NCI-H1417 (cell line): ENCODE results near the gene GLT1D1.
"Not testable (repeated sequence)": the region's sequence is repeated elsewhere in the genome, so short reads cannot be mapped to it uniquely, and the experiment has no call there.

Experiments
- DNase-seq, 3 experiments: peaks; one replicate each; lab custom pipeline; 2025; lab: John Stamatoyannopoulos, UW

Gene GLT1D1

DNA sequence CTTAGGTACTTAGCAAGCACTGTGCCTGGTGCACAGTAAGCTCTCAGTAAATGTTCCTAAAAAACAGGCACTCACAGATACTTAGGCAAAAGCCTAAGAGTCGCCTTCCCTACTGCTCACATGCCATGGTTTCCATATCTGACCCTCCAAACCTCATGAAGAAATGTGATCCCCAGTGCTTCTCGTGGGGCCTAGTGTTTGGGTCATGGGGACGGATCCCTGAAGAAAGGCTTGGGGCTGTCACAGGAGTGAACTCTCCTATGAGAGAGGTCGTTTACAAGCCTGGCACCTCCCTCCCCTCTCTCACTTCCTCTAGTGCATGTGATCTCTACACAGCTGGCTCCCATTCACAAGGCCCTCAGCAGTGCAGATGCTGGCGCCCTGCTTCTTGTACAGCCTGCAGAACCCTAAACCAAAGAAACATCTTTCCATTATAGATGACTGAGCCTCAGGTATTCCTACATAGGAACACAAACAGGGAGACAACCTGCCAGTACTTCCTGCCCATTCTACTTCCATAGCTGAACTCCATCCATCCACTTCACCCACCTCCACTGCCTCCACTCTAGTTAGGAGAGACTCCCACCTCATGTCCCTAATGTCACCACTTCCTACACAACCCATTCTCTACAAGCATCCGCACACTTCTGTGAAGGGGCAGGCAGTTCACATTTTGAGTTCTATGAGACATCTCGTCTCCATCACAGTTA is 32.4 kb upstream of the GLT1D1 start:
- DNase-seq: no peak

DNA sequence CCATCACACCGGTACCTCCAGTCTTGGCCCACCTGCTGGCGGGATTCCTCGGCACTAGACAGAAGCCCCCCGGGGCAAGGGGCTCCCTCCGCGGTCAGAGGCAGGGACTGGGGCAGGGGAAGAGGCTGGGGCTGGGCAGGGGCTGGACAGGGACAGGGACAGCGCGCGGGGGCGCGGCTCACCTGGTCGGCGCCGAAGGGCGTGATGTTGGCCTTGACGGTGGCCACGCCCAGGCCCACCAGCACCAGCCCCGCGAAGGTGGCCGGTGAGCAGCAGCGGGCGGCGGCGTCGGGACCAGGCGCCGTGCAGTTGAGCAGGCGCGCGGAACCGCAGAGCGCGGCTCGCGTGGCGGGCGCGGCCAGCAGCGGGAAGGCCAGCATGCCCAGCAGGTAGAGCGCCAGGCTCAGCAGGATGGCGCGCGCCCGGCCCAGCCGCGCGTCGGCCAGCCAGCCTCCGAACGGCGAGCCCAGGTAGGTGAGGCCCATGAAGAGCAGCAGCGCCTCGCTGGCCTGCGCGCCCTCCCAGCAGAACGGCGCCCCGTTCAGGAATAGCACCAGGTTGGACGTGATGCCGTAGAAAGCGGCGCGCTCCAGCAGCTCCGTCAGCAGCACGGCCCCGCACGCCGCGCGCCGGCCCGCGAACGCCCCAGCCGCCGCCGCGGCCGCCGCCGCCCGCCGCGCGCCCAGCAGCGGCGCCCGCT is 29.9 kb upstream of the GLT1D1 start:
- peak; percentile 62 to 86 (median 83) for DNase-seq

DNA sequence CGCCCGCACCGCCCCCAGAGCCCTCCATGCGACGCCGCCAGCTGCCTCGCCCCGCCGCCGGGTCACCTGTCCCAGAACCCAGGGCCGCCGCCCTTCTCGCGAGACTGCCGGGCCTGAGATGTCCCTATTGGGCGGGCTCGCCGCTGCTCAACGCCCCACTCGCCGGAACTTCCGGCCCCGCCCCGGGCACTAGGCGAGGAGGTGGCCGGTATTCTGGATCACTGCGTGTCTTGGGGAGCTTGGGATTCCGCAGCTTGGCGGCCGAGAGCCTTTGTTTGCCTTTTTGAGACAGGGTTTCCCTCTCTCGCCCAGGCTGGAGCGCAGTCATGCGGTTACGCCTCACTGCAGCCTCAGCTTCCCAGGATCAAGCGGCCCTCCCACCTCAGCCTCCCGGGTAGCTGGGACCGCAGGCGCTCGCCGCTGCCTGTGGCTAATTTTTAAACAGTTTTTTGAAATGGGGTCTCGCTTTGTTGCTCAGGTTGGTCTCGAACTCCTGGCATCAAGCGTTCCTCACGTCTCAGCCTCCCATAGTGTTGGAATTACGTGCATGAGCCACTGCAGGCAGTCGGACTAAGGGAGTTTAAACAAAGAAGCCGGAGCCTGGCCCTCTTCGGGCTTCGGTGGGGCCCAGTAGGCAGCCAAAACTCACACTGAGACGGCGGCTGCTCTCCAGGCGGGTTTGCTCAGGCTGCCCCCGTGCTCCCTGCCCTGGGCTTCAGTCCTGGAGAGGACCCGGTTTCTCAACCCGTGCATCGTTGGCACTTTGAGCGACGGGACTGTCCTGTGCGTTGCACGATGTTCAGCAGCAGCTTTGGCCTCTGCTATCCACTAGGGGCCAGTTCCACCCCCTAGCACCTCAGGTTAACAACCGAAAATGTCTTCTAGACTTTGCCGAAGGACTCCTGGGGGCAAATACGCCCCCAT is 29.1 kb upstream of the GLT1D1 start, which contains the start of gene SLC15A4:
Gene SLC15A4 (minus strand): TSS at position 43 of the 924 bp plus-strand sequence. CDS start 15 bp downstream, at position 28.
- DNase-seq: peak; percentile 96 to 97 (median 97)

DNA sequence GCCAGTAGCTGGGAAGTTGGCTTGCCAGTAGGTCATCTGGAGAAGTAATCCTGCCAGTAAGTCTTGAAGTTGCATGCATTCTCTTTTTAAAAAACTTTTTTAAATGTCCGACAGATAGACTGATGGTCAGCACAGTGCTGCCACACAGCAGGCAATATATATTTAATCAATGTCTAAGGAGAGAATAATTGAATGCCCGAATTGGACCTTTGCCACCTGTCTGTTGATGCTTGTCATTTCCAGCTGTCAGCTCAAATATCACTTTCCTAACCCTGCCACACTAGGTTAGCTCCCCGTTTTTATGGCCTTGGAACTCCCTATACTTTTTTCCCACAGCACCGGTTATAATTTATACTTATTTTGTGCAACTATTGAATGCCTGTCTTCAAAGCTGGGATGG is 27.4 kb upstream of the GLT1D1 start:
- peak in 2 of 3 experiments; percentile 12 to 57 for DNase-seq

DNA sequence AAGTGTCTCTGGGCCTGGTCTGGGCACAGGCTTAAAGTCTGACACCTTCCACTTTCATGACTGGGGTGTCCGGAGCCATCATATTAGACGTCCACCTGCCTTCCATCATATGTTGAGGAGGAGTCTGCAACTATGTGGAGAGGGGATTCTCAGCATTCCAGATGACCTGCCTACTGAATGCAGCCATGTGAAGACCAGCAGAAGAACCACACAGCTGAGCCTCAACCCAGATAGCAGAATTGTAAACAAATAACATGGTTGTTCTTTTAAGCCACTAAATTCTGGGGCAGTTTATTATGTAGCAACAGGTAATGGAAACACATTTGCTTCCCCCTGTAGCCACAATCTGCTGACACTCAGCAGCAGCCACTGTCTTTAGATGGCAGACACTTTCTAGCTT is 25.6 kb upstream of the GLT1D1 start:
- DNase-seq: no peak

DNA sequence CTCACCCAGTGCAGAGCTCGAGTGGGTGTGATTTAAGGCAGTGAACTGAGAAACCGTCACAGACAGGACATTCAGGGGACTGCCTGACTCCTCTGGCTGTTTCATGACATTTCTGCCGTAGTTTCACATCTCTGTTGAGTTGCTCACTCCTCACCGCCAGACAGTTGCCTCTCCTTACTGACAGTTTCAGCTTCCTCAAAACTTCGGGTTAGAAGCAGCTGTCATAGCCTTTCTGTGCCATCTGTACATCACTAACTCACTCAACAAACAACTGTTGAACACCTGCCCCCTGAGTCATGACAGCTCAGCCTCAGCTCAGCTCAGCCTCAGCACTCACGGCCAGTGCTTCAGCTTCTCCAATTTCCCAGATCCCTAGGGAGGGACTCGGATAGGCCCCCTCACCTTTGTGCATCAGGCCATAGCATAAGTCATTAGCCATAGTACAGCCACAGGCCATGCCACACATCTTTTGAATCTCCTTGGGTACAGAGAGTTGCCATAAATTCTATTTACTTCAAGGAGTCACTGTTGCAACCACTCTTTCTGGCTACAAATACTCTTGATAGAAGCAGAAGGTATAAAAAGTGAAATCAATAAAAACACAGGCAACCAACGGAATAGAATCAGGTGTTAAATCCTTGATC is 23.3 kb upstream of the GLT1D1 start:
- DNase-seq: no peak

DNA sequence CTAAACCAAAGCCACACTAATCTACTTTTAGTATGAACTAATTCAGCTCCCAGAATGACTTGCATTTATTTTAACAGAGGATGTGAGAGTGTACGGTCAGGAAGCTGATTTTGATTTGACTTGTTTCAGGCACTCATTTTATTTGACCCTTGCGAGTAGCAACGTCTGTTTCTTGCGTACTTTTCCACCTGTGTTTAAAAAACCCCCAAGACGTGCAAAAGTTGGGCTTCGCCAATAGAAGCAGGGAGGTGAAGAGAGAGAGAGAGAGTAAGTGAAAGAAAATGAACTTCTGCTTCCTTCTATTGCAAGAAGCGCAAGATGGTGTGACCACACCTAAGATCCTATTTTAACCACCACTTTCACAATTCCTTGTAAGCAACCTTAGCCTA is 22.8 kb upstream of the GLT1D1 start:
- DNase-seq: no peak

DNA sequence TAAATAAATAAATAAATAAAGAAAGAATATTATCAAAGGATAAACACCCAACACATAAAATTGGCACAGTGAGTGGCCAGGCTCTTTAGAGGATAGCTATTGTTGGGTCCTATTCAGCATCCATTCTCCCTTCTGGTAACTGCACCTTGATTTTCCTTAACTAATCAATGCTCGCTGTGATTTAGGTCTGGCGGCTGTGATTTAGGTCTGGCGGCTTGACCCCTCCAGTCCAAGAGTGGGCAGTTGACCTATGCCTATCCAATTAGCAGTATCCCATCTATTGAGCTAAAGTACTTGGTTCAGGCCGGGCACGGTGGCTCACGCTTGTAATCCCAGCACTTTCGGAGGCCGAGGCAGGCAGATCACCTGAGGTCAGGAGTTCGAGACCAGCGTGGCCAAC is 19.9 kb upstream of the GLT1D1 start:
- DNase-seq: no peak

DNA sequence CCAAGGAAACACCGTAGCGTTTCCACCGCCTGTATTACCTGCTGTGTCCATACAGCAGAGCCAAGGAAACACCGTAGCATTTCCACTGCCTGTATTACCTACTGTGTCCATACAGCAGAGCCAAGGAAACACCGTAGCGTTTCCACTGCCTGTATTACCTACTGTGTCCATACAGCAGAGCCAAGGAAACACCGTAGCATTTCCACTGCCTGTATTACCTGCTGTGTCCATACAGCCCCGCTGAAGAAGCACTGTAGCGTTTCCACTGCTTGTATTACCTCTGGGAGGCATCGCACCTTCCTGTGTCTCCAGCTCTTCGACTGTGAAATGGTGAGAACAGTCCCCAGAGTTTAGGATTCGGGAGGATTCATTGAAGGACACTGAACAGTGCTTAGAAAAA is 13.4 kb upstream of the GLT1D1 start:
- DNase-seq: not testable (repeated sequence)

DNA sequence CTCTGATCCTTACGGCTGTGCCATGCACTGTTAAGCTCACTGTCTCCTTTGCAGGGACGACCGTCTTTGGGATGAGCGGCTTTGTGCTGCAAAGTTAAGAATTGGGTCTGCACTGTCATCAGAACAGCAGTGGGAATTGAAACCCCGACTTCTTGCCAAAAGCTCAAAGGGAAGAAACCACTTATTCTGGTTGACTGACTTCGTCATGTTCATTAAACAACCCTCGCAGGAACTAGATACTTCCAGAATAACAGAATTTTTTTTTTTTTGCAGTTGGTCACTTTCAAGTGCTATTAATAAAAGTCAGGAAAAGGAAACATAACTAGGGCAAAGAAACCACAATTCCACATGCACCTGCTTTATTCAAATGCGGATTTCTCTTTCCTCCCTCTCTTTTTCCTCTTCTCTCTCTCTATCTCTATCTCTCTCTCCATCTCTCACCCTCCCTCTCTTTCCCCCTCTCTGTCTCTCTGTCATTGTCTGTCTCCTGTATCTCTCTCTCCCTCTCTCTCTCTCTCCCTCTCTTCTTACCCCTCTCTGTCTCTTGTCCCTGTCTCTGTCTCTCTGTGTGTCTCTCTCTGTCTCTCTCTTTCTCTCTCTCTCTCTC is 12.3 kb upstream of the GLT1D1 start:
- DNase-seq: peak in 1 of 3 experiments; percentile 21

DNA sequence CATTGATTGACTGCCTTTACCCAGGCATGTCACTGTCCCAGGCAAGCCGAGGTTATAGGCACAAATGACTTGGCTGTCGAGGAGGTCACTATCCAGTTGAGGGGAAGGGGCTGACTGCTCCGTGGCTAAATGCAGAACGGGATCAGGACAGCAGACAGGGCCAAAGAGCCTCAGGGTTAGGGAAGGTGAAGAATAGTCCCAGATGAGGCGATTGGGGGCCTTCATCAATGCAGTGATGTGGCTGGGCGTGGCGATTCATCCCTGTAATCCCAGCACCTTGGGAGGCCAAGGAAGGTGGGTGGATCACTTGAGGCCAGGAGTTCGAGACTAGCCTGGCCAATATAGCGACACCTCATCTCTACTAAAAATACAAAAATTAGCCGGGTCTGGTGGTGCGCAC is 10.7 kb upstream of the GLT1D1 start:
- no peak for DNase-seq

DNA sequence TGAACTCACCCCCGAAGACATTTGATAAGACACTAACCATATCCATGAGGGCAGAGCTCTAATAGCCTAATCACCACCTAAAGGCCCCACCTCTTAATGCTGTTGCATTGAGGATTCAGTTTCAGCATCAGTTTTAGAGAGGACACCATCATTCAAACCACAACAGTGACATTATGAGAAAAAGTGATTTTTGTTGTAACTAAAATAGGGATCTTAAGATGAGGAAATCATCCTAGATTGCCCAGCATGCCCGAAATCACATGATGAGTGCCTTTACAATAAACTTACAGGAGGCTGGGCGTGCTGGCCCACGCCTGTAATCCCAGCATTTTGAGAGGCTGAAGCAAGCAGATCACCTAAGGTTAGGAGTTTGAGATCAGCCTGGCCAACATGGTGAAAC is 9.7 kb upstream of the GLT1D1 start:
- no peak for DNase-seq

DNA sequence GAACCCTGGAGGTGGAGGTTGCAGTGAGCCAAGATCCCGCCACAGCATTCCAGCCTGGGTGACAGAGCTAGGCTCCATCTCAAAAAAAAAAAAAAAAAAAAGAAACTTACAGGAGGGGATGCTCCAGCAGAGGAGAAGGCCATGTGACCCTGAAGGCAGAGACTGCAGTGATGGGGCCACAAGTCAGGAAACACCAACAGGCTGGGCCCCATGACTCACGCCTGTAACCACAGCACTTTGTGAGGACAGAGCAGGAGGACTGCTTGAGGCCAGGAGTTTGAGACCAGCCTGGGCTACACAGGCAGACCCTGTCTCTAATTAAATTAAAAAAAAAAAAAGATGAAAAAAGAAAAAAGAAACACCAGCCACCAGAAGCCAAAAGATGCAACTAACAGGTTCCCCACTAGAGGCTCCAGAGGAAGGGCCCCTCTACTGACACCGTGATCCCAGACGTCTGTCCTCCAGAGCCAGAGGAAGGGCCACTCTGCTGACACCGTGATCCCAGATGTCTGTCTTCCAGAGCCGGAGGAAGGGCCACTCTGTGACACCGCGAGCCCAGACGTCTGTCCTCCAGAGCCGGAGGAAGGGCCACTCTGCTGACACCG is 9.1 kb upstream of the GLT1D1 start:
- no peak for DNase-seq

DNA sequence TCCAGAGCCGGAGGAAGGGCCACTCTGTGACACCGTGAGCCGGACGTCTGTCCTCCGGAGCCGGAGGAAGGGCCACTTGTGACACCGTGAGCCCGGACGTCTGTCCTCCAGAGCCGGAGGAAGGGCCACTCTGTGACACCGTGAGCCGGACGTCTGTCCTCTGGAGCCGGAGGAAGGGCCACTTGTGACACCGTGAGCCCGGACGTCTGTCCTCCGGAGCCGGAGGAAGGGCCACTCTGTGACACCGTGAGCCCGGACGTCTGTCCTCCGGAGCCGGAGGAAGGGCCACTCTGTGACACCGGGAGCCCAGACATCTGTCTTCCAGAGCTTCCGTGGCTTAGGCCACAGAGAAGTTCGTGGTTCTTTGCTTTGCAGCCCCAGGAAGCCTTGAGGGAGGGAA is 6.6 kb upstream of the GLT1D1 start:
- not testable (repeated sequence) for DNase-seq

DNA sequence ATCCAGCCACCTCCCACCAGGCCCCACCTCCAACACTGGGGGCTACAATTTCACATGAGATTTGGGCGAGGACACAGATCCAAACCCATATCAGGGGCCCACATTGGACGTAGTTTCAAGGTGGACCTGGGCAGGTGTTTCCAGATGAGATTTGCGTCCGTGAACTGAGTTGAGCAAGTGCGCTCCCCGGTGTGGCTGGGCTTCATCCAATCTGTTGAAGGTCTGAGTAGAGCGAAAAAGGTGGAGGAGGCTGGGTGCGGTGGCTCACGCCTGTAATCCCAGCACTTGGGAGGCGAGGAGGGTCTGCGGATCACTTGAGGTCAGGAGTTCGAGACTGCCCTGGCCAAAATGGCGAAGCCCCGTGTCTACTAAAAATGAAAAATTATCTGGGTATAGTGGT is 4.9 kb upstream of the GLT1D1 start:
- no peak for DNase-seq

DNA sequence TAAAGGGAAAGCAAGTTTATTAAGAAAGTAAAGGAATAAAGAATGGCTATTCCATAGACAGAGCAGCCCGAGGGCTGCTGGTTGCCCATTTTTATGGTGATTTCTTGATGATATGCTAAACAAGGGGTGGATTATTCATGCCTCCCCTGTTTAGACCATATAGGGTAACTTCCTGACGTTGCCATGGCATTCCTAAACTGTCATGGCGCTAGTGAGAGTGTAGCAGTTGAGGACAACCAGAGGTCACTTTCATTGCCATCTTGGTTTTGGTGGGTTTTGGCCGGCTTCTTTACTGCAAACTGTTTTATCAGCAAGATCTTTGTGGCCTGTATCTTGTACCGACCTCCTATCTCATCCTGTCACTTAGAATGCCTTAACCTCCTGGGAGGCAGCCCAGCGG is 3.5 kb upstream of the GLT1D1 start:
- DNase-seq: not testable (repeated sequence)

DNA sequence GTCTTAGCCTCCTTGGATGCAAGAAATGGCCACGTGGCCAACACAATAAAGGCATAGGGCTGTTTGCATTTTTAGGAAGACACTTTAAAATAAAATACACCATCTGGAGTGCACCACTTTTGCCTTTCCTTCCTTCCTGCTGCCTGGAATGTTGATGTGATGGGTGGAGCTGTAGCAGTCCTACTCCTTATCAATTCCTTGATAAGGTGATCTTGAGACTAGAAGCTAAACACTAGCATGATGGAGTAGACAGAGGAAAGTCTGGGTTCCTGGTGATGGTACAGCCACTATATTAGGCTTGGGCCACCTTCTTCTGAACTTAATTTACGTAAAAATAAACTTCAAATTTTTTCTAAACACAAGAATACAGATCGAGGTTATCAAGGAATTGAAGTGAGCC is 2.9 kb upstream of the GLT1D1 start:
- DNase-seq: no peak

DNA sequence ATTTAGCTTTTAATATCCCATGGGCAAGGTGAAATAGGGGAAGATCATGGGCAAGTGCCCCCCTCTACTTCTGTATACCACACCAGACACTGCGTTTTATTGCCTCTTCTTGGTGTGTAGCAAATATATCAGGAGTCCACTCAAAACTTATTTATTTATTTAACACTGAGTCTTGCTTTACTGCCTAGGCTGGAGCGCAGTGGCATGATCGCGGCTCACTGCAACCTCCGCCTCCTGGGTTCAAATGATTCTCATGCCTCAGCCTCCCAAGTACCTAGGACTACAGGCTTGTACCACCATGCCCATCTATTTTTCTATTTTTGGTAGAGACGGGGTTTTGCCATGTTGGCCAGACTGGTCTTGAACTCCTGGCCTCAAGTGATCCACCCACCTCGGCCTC is 1.8 kb upstream of the GLT1D1 start:
- not testable (repeated sequence) for DNase-seq

DNA sequence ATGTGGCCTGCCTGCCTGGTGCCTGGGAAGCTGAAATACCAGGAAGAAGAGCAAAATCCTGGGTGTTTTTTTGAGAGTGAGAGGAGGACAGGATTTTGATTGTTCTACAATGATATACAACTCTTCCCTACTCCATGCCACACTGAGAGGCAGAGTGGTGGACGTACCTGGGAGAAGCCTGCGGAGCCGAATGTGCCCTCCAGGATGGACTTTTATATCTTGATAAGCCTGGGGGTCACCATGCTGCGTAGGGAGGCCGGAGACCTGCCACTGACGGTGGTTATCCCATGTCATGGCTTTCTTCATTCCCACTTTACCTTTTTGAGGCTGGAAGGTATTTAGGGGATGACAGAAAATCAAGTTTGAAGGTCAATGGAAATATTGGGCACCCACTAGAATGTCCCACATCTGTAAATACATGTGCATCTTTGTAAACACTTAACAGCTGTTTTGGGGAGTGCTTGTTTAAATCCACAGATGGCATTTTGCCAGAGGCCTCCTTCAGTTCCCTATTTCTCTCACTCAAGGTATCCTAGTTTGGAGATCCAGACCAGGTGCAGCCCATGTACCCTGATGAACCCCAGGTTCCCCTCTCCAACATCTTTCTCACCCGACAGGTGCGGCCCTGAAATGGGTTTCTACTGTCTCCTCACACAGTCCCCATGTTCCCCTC is 1.1 kb upstream of the GLT1D1 start:
- DNase-seq: no peak

DNA sequence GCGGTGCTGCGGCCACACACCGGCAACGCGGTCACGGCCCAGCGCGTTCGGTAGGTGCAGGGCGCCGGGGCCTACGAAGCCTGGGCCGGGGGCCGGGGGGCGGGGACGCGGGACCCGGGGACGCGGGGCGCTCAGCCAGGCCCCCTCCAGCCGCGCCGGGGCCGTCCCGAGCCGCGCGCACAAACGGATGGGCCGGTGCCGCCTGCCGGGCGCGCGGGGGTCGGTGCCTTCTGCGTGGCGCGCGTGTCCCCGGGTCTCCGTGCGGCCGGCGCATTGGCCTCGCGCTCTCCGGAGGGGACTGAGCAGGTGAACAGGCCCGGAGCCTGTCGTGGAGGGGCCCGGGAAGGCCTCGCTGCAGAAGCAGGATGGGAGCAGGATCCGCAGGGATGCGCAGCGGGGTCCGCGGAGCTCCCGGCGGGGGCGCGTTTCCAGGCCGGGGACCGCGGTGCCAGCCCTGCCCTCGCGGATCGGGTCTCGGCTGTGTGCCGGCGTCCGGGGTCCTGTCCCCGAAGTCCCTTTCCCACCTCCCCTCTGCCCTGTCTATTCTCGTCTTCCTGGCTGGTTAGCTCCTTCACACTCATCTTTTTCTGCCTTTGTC is 421 bp downstream of the GLT1D1 start:
- DNase-seq: peak in 2 of 3 experiments; percentile 77 to 86
